HEK293T (cell line): ENCODE measurements around the gene BST1.

ENCODE experiments used
- CTCF ChIA-PET: fragments of 350-600 bp; formaldehyde crosslinking; extraction: SDS; loops from one replicate; lab custom pipeline; 2021; ENCODE audit warnings: antibody characterized with exemption, inconsistent platforms; lab: Yijun Ruan, JAX
- POLR2A ChIA-PET: fragments of 350-600 bp; formaldehyde crosslinking; extraction: SDS; loops from one replicate; lab custom pipeline; 2020; ENCODE audit warnings: antibody characterized with exemption, inconsistent platforms; lab: Yijun Ruan, JAX
- DNase-seq: peaks from one replicate; pipeline ENCODE4 v3.0.0; 2012; ENCODE audit warnings: mixed read lengths; ENCODE audit errors: extremely low spot score
- ARNT ChIP-seq: fragments of 450-650 bp; IDR thresholded peaks from 2 replicates; pipeline ENCODE4 v1.6.1; 2017; ENCODE audit warnings: mild to moderate bottlenecking
- BHLHE40 ChIP-seq: fragments of 450-650 bp; IDR thresholded peaks from 2 replicates; pipeline ENCODE4 v1.6.1; 2016; ENCODE audit warnings: mild to moderate bottlenecking, moderate library complexity, borderline replicate concordance
- CTBP1 ChIP-seq: fragments of 450-650 bp; IDR thresholded peaks from 2 replicates; pipeline ENCODE4 v1.6.1; 2016; ENCODE audit warnings: borderline replicate concordance
- ELF4 ChIP-seq: fragments of 450-650 bp; IDR thresholded peaks from 2 replicates; pipeline ENCODE4 v1.6.1; 2017; ENCODE audit warnings: antibody characterized with exemption
- FOXA1 ChIP-seq: fragments of 450-650 bp; IDR thresholded peaks from 2 replicates; pipeline ENCODE4 v1.6.1; 2016; ENCODE audit warnings: mild to moderate bottlenecking
- FOXK2 ChIP-seq: fragments of 450-650 bp; IDR thresholded peaks from 2 replicates; pipeline ENCODE4 v1.6.1; 2016; ENCODE audit warnings: mild to moderate bottlenecking
- FOXM1 ChIP-seq: fragments of 450-650 bp; IDR thresholded peaks from 2 replicates; pipeline ENCODE4 v1.6.1; 2017; ENCODE audit warnings: mild to moderate bottlenecking, borderline replicate concordance
- HDGF ChIP-seq: fragments of 450-650 bp; IDR thresholded peaks from 2 replicates; pipeline ENCODE4 v1.6.1; 2017; ENCODE audit warnings: antibody characterized with exemption, borderline replicate concordance
- L3MBTL2 ChIP-seq: fragments of 450-650 bp; conservative IDR thresholded peaks from 2 replicates; pipeline ENCODE4 v1.6.1; 2016; ENCODE audit warnings: mild to moderate bottlenecking
- LEF1 ChIP-seq: fragments of 450-650 bp; IDR thresholded peaks from 2 replicates; pipeline ENCODE4 v1.6.1; 2017; ENCODE audit warnings: mild to moderate bottlenecking, borderline replicate concordance
- NFRKB ChIP-seq: fragments of 450-650 bp; IDR thresholded peaks from 2 replicates; pipeline ENCODE4 v1.6.1; 2016; ENCODE audit warnings: mild to moderate bottlenecking, moderate library complexity
- SP1 ChIP-seq: fragments of 450-650 bp; IDR thresholded peaks from 2 replicates; pipeline ENCODE4 v1.6.1; 2017
- SUZ12 ChIP-seq: fragments of 450-650 bp; IDR thresholded peaks from 2 replicates; pipeline ENCODE4 v1.6.1; 2016; ENCODE audit warnings: mild to moderate bottlenecking
- TARDBP ChIP-seq: fragments of 450-650 bp; IDR thresholded peaks from 2 replicates; pipeline ENCODE4 v1.6.1; 2016
- ZNF384 ChIP-seq: fragments of 450-650 bp; IDR thresholded peaks from 2 replicates; pipeline ENCODE4 v1.6.1; 2016
- TF ChIP-seq, protein P1 (sequence below): fragments of 450-650 bp; IDR thresholded peaks from 2 replicates; pipeline ENCODE4 v1.6.1; 2016

BST1 gene

DNA sequence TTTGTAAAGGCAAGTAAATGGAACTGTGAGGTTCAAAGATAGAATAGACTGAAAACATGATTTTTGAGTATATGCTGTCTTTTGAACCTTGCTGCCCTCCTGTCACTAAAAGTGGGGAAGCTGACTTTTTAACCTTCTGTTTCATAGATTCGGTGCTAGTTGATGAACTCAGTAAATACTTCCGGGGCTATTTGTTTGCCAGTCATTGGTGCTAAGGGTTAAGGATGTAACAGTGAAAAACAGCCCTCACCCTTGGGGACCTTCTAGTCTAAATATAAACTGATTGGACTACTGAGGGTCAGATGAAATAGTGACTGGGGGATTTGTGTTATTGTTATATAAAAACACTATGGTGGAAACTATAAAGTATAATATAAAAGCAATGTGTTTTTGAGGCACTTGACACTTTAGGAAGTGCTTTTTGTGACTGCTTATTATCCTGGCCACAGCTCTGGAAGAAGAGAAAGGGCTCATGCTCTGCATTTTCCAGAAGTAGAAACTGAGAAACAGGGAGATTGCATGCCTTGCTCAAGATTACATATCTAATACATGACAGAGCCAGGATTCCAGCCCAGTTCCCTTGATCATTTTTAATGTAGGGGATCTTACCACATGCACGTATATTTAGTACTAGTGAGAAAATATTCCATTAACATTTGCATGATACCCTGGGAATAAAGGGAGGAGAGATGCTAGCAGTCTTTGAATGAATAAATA, 3.9 kb downstream of the BST1 start:
- POLR2A ChIA-PET = no interaction called here
- no peak for DNase-seq
- CTCF ChIA-PET = interaction anchor here (0.6 kb wide), 1 partner anchor 48 kb away, joined by 3 read pairs; no protein-coding TSS in a partner anchor
- TF ChIP-seq SUZ12 = no peak
- TF ChIP-seq CTBP1 = no peak
- no peak for TF ChIP-seq BHLHE40
- no peak for TF ChIP-seq L3MBTL2
- TF ChIP-seq, protein P1, sequence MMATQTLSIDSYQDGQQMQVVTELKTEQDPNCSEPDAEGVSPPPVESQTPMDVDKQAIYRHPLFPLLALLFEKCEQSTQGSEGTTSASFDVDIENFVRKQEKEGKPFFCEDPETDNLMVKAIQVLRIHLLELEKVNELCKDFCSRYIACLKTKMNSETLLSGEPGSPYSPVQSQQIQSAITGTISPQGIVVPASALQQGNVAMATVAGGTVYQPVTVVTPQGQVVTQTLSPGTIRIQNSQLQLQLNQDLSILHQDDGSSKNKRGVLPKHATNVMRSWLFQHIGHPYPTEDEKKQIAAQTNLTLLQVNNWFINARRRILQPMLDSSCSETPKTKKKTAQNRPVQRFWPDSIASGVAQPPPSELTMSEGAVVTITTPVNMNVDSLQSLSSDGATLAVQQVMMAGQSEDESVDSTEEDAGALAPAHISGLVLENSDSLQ = no peak
- no peak for TF ChIP-seq LEF1
- TF ChIP-seq FOXA1 = no peak
- TF ChIP-seq HDGF = no peak
- TF ChIP-seq ARNT = no peak
- no peak for TF ChIP-seq ZNF384
- TF ChIP-seq SP1 = no peak
- no peak for TF ChIP-seq ELF4
- no peak for TF ChIP-seq NFRKB
- TF ChIP-seq FOXK2 = no peak

DNA sequence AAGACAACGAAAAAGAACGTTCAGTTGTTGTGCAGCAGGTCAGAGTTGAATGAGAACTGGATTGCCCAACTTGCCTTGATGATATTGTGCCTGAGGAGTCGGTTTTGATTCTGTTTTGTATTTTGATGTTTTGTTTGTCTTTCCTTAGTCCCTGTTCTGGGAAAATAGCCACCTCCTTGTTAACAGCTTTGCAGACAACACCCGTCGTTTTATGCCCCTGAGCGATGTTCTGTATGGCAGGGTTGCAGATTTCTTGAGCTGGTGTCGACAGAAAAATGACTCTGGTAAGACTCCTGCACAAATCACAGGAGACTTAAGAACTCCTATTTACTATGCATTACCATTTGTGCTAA, 4.5 kb downstream of the BST1 start:
- POLR2A ChIA-PET = no interaction called here
- DNase-seq = no peak
- CTCF ChIA-PET = interaction anchor here (0.6 kb wide), 1 partner anchor 48 kb away, joined by 3 read pairs; no protein-coding TSS in a partner anchor
- TF ChIP-seq ARNT (no peak), FOXA1 (no peak), BHLHE40 (no peak), HDGF (no peak), LEF1 (no peak), SUZ12 (no peak), L3MBTL2 (no peak)

DNA sequence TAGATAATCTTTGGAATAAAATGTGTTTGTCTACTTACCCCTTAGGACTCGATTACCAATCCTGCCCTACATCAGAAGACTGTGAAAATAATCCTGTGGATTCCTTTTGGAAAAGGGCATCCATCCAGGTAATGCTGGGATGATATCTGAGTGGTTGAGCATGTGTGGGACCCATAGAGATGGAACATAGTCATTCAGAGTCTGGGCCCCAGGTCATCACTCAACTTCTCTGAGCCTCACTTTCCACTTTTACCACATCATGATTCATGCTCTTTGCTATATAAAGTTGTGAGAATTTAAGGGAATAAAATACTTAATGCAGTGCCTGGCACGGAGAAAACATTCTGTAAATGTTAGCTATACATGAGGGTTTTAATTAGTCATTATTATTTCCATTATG, 8.9 kb downstream of the BST1 start:
- ChIA-PET POLR2A (no interaction called here), CTCF (no interaction called here)
- DNase-seq = no peak
- TF ChIP-seq HDGF = no peak
- TF ChIP-seq BHLHE40 = no peak
- no peak for TF ChIP-seq NFRKB
- TF ChIP-seq L3MBTL2 = no peak
- no peak for TF ChIP-seq FOXA1
- no peak for TF ChIP-seq ARNT
- TF ChIP-seq FOXK2 = no peak
- TF ChIP-seq ZNF384 = no peak
- TF ChIP-seq SP1 = no peak
- no peak for TF ChIP-seq FOXM1
- no peak for TF ChIP-seq CTBP1
- TF ChIP-seq ELF4 = no peak
- no peak for TF ChIP-seq SUZ12
- TF ChIP-seq, protein P1 = no peak
- TF ChIP-seq TARDBP = no peak
- no peak for TF ChIP-seq LEF1

DNA sequence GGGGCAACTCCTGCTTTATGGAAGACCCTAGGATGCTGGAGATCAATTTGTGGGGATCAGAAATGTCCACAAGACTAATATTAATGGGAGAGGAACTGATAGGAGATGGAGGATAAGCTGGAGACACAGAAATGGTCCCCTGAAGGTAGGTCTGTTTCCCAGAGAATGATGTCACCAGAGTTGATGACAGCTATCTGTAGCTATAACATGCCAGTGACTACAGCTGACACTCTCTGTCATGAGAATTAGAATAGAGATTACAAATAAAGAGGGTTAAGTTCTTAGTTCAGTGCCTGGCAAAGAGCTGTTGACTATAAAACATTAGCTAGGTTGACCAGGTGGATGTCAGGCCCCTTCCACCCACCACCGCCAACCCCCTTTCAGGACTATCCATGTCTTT, 9.3 kb downstream of the BST1 start:
- TF ChIP-seq FOXM1 (no peak), BHLHE40 (no peak), NFRKB (no peak)
- no peak for DNase-seq
- ChIA-PET POLR2A (no interaction called here), CTCF (no interaction called here)

DNA sequence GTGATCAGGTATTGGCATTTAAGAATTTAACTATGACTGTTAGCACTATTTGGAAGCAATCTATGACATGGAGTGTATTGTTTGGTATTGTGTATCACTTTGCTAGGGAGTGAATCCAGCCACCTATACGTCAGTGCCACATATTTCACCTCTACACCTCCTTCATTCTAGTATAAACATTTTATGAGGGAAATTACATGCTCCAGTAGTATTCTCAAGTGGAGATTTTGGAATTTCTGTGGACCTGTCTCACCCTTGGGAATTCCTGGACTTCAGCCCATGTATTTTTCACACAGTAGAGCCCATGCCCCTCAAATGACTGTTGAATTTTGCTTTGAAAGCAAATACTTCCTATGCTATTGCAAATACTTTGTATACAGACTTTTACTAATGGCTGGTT, 11.3 kb downstream of the BST1 start:
- TF ChIP-seq BHLHE40 (no peak), ZNF384 (no peak), FOXK2 (no peak), L3MBTL2 (no peak), SUZ12 (no peak), NFRKB (no peak), FOXA1 (no peak), SP1 (no peak), LEF1 (no peak), FOXM1 (no peak), TARDBP (no peak)
- POLR2A ChIA-PET = no interaction called here
- no peak for DNase-seq
- CTCF ChIA-PET = no interaction called here

DNA sequence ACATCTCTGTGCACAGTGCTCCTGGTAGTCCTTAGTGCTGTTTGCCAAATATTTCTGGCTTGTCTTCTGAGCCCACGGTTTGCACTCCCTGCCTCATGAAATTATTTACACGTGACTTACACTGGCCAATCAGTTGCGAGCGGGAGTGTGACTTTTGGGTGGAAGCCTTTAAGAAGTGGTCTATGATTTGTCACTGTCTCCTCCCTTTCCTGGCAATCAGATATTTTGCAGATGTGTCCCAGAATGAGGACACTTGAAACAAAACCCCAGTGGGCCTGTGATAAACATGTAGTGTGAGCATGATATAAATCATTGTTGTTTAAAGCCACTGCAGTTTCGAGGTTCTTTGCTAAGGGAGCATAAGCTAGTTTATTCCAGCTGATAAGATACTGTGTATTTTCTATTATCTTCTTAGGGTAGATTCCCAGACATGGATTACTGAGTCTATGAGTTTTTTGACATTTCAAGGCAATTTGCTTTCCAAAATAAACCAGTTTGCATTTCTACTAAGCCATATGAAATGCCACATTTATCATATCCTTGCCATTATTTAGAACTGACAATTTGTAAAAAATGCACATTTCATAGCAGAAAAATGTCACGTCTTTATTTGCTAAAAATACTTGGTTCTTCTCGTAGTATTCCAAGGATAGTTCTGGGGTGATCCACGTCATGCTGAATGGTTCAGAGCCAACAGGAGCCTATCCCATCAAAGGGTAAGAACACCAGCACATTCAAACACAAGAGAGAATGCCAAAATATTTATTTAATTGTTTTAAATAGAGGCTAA, 12.0 kb downstream of the BST1 start:
- no peak for DNase-seq

More for the DNA sequence above, 12.0 kb downstream of the BST1 start:
- ChIA-PET POLR2A (no interaction called here), CTCF (no interaction called here)
- TF ChIP-seq FOXK2 (no peak), LEF1 (no peak), NFRKB (no peak), ZNF384 (no peak), ELF4 (no peak), TARDBP (no peak), FOXA1 (no peak), ARNT (no peak), FOXM1 (no peak), L3MBTL2 (no peak; the same call in 1 of the 2 replicates), SUZ12 (no peak), SP1 (no peak), BHLHE40 (no peak), CTBP1 (no peak), HDGF (no peak)
- TF ChIP-seq, protein P1 = no peak
